ENCODE measurements around the gene DLGAP3.

DLGAP3 gene

GRCh38 chr1:34901919-34902318 lies 27.5 kb downstream of the DLGAP3 start:
- no peak for DNase-seq

GRCh38 chr1:34900775-34901502 lies 28.5 kb downstream of the DLGAP3 start:
- DNase-seq: no peak

- DNase-seq: no peak
Measured at GRCh38 chr1:34899906-34900305, 29.5 kb downstream of the DLGAP3 start.

GRCh38 chr1:34899471-34899870 lies 30.0 kb downstream of the DLGAP3 start:
- no peak for DNase-seq

GRCh38 chr1:34898330-34898761 lies 31.1 kb downstream of the DLGAP3 start:
- no peak for DNase-seq

GRCh38 chr1:34896612-34897011 lies 32.8 kb downstream of the DLGAP3 start:
- DNase-seq: no peak

- no peak for DNase-seq
Measured at GRCh38 chr1:34889705-34890104, 39.7 kb downstream of the DLGAP3 start.

- DNase-seq: no peak
Measured at GRCh38 chr1:34887593-34887992, 41.9 kb downstream of the DLGAP3 start.

GRCh38 chr1:34885405-34886247 lies 43.8 kb downstream of the DLGAP3 start:
- DNase-seq: peak in 2 of 3 donors; percentile 16 to 45

- DNase-seq: no peak
Measured at GRCh38 chr1:34884961-34885360, 44.5 kb downstream of the DLGAP3 start.

- no peak for DNase-seq
Measured at GRCh38 chr1:34884536-34884935, 44.9 kb downstream of the DLGAP3 start.

- DNase-seq: no peak
Measured at GRCh38 chr1:34879230-34879629, 50.2 kb downstream of the DLGAP3 start.

- no peak for DNase-seq
Measured at GRCh38 chr1:34876406-34876805, 53.0 kb downstream of the DLGAP3 start.

GRCh38 chr1:34874296-34874952 lies 55.0 kb downstream of the DLGAP3 start:
- no peak for DNase-seq

- DNase-seq: no peak
Measured at GRCh38 chr1:34872133-34872503, 57.3 kb downstream of the DLGAP3 start.

- DNase-seq: no peak
Measured at GRCh38 chr1:34871443-34872132, 57.9 kb downstream of the DLGAP3 start.

- no peak for DNase-seq
Measured at GRCh38 chr1:34870395-34870794, 59.1 kb downstream of the DLGAP3 start.

GRCh38 chr1:34869760-34870159 lies 59.7 kb downstream of the DLGAP3 start:
- DNase-seq: no peak

- DNase-seq: no peak
Measured at GRCh38 chr1:34868230-34869049, 61.0 kb downstream of the DLGAP3 start.

- peak; percentile 76 to 83 (median 80) for DNase-seq
Measured at GRCh38 chr1:34867415-34867814, 62.0 kb downstream of the DLGAP3 start.

- no peak for DNase-seq
Measured at GRCh38 chr1:34866762-34867109, 62.7 kb downstream of the DLGAP3 start.
